ENCODE data around the gene CDCP1.

CDCP1 gene

GRCh38 chr3:45131201-45131600 is 15.0 kb downstream of the CDCP1 start:
- no peaks in the 10 kb centered on the region for H3K9me2 ChIP-seq (replicated peaks; ENCODE audit: insufficient read depth, low read length)
- no peak for DNase-seq
- no peaks in the 10 kb centered on the region for H3K27me3 ChIP-seq (replicated peaks; ENCODE audit: insufficient read depth, low read length)
- no peak overlapping the region for H2AFZ ChIP-seq (ENCODE audit: low read length)
- 0 out of 2 replicates have a peak, but pooled peaks cover 2% of the 10 kb centered on the region for H3K4me1 ChIP-seq (ENCODE audit: low read length)
- no peaks in the 10 kb centered on the region for H3K36me3 ChIP-seq (replicated peaks; ENCODE audit: insufficient read depth, low read length)
- no peaks in the 10 kb centered on the region for H3K9me3 ChIP-seq (replicated peaks; ENCODE audit: insufficient read depth, low read length)
- no peak overlapping the region for H3K27ac ChIP-seq (ENCODE audit: low read length)
- H3K4me3 ChIP-seq (ENCODE audit: low read length) = no peak overlapping the region
- no peak overlapping the region for H3K9ac ChIP-seq (ENCODE audit: low read length)
- no peaks in the 10 kb centered on the region for H4K20me1 ChIP-seq (ENCODE audit: insufficient read depth, low read length)
- TF ChIP-seq EZH2phosphoT487 (IDR thresholded peaks at IDR 0.05; ENCODE audit: low read length) = no peak
- no peak for TF ChIP-seq EZH2 (optimal IDR thresholded peaks at IDR 0.05; ENCODE audit: low read depth, low read length)
- no peak for TF ChIP-seq CTCF (IDR thresholded peaks at IDR 0.05; ENCODE audit: low read length)
- no peak overlapping the region for H3K4me2 ChIP-seq (ENCODE audit: low read depth, low read length)
- H3F3A ChIP-seq (ENCODE audit: insufficient read depth, low read length) = no peaks in the 10 kb centered on the region
- H3K79me2 ChIP-seq (ENCODE audit: low read length) = no peaks in the 10 kb centered on the region

DNA sequence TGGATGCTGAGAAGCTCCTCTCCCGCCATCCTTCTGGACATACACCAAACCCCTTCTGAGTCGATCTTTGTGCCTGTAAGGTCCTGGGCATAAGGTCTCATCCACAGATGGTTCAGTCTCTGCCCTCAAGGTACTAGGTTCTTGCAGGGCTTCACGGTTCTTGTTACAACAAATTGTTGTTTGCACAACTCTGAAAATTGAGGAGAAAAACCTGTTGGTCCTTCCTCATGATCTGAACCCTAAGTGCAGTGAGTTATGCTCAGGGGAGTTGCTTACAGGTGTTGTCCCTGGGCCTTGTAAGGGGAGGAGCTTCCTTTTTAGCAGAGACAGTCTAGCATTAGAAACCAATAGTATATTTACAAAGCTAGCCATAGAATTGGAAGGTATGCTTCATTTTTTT is 15.7 kb downstream of the CDCP1 start:
- DNase-seq = no peak
- H3K4me1 ChIP-seq (ENCODE audit: low read length) = 0 out of 2 replicates have a peak, but pooled peaks cover 8% of the 10 kb centered on the region
- H3F3A ChIP-seq (ENCODE audit: insufficient read depth, low read length) = no peaks in the 10 kb centered on the region
- no peak overlapping the region for H3K9ac ChIP-seq (ENCODE audit: low read length)
- no peaks in the 10 kb centered on the region for H3K36me3 ChIP-seq (replicated peaks; ENCODE audit: insufficient read depth, low read length)
- H3K9me3 ChIP-seq (replicated peaks; ENCODE audit: insufficient read depth, low read length) = no peaks in the 10 kb centered on the region
- no peak overlapping the region for H2AFZ ChIP-seq (ENCODE audit: low read length)
- no peak overlapping the region for H3K4me3 ChIP-seq (ENCODE audit: low read length)
- no peaks in the 10 kb centered on the region for H4K20me1 ChIP-seq (ENCODE audit: insufficient read depth, low read length)
- no peak overlapping the region for H3K27ac ChIP-seq (ENCODE audit: low read length)
- no peak overlapping the region for H3K4me2 ChIP-seq (ENCODE audit: low read depth, low read length)
- no peaks in the 10 kb centered on the region for H3K9me2 ChIP-seq (replicated peaks; ENCODE audit: insufficient read depth, low read length)
- no peak for TF ChIP-seq EZH2phosphoT487 (IDR thresholded peaks at IDR 0.05; ENCODE audit: low read length)
- no peak for TF ChIP-seq CTCF (IDR thresholded peaks at IDR 0.05; ENCODE audit: low read length)
- no peak for TF ChIP-seq EZH2 (optimal IDR thresholded peaks at IDR 0.05; ENCODE audit: low read depth, low read length)
- no peaks in the 10 kb centered on the region for H3K79me2 ChIP-seq (ENCODE audit: low read length)
- no peaks in the 10 kb centered on the region for H3K27me3 ChIP-seq (replicated peaks; ENCODE audit: insufficient read depth, low read length)

GRCh38 chr3:45128950-45129349 is 17.2 kb downstream of the CDCP1 start:
- Histone ChIP-seq H3K9me3 (replicated peaks; ENCODE audit: insufficient read depth, low read length) (no peaks in the 10 kb centered on the region), H3F3A (ENCODE audit: insufficient read depth, low read length) (no peaks in the 10 kb centered on the region), H3K9ac (ENCODE audit: low read length) (no peak overlapping the region), H4K20me1 (ENCODE audit: insufficient read depth, low read length) (no peaks in the 10 kb centered on the region), H3K79me2 (ENCODE audit: low read length) (no peaks in the 10 kb centered on the region), H3K9me2 (replicated peaks; ENCODE audit: insufficient read depth, low read length) (no peaks in the 10 kb centered on the region), H3K36me3 (replicated peaks; ENCODE audit: insufficient read depth, low read length) (no peaks in the 10 kb centered on the region), H3K4me1 (ENCODE audit: low read length) (0 out of 2 replicates have a peak, but pooled peaks cover 12% of the 10 kb centered on the region), H3K27ac (ENCODE audit: low read length) (no peak overlapping the region), H3K27me3 (replicated peaks; ENCODE audit: insufficient read depth, low read length) (no peaks in the 10 kb centered on the region), H3K4me2 (ENCODE audit: low read depth, low read length) (no peak overlapping the region), H3K4me3 (ENCODE audit: low read length) (no peak overlapping the region), H2AFZ (ENCODE audit: low read length) (no peak overlapping the region)
- no peak for DNase-seq
- TF ChIP-seq EZH2 (optimal IDR thresholded peaks at IDR 0.05; ENCODE audit: low read depth, low read length) (no peak), EZH2phosphoT487 (IDR thresholded peaks at IDR 0.05; ENCODE audit: low read length) (no peak), CTCF (IDR thresholded peaks at IDR 0.05; ENCODE audit: low read length) (no peak)

Measured in MM.1S (cell line).